Panc1 (cell line): ENCODE results near the gene PGS1.

ENCODE experiments used
- CTCF ChIP-seq: fragments of 450-650 bp; IDR thresholded peaks from 2 replicates; pipeline ENCODE4 v1.5.1; 2017; ENCODE audit warnings: mild to moderate bottlenecking
- POLR2AphosphoS5 ChIP-seq: IDR thresholded peaks from 2 replicates; pipeline ENCODE4 v1.6.1; 2012; ENCODE audit warnings: mild to moderate bottlenecking, low read depth, low read length, moderate library complexity
- REST ChIP-seq, 2 experiments: IDR thresholded peaks; 2 replicates each; pipeline ENCODE4 v1.6.1; 2011 to 2012; ENCODE audit warnings: low read depth in 2 of 2, control low read depth in 1 of 2, low read length in 1 of 2, mild to moderate bottlenecking in 1 of 2, moderate library complexity in 1 of 2; ENCODE audit not compliant: insufficient read depth in 1 of 2

GRCh38 chr17:78460176-78460675 lies 81.8 kb downstream of the PGS1 start:
- TF ChIP-seq CTCF (no peak), POLR2AphosphoS5 (no peak), REST (IDR thresholded peaks at IDR 0.05; ENCODE audit: insufficient read depth in 1 of 2, low read depth in 2 of 2, low read length in 1 of 2) (no peak)
